Uterus (tissue), 2 donors: Measurements from ENCODE around the gene NEXMIF.

ENCODE experiments used
- CTCF ChIP-seq, 4 experiments: fragments of 200-600 bp in 2 of 4; fragments of 450-650 bp in 2 of 4; sonication (generic) in 2 of 4; IDR thresholded peaks; one replicate each; pipeline ENCODE4 v1.5.1; 2016 to 2019; ENCODE audit warnings: antibody characterized with exemption in 4 of 4, mild to moderate bottlenecking in 2 of 4, moderate library complexity in 1 of 4
- POLR2A ChIP-seq, 2 donors: fragments of 450-650 bp; IDR thresholded peaks; one replicate each; pipeline ENCODE4 v1.6.1; 2016; ENCODE audit warnings: antibody characterized with exemption in 2 of 2, mild to moderate bottlenecking in 1 of 2, moderate library complexity in 1 of 2

GRCh38 chrX:74781507-74782034 is 143.7 kb downstream of the NEXMIF start:
- no peak for TF ChIP-seq CTCF (IDR thresholded peaks at IDR 0.05)
- TF ChIP-seq POLR2A (IDR thresholded peaks at IDR 0.05): no peak
